ENCODE measurements around the gene POLR2F.

The POLR2F gene

DNA sequence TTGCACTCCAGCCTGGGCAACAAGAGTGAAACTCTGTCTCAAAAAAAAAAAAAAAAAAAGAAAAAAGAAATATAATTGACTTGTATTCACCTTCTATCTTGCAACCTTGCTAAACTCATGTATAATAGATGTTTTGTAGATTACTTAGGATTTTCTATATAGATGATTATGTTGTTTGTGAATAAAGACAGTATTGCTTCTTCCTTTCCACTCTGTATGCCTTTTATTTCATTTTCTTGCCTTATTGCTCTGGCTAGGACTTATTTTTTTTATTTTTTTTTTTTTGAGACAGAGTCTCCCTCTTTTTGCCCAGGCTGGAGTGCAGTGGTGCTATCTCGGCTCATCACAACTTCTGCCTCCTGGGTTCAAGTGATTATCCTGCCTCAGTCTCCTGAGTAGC is 60.6 kb downstream of the POLR2F start:
- TF ChIP-seq, protein P1, sequence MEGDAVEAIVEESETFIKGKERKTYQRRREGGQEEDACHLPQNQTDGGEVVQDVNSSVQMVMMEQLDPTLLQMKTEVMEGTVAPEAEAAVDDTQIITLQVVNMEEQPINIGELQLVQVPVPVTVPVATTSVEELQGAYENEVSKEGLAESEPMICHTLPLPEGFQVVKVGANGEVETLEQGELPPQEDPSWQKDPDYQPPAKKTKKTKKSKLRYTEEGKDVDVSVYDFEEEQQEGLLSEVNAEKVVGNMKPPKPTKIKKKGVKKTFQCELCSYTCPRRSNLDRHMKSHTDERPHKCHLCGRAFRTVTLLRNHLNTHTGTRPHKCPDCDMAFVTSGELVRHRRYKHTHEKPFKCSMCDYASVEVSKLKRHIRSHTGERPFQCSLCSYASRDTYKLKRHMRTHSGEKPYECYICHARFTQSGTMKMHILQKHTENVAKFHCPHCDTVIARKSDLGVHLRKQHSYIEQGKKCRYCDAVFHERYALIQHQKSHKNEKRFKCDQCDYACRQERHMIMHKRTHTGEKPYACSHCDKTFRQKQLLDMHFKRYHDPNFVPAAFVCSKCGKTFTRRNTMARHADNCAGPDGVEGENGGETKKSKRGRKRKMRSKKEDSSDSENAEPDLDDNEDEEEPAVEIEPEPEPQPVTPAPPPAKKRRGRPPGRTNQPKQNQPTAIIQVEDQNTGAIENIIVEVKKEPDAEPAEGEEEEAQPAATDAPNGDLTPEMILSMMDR (IDR thresholded peaks at IDR 0.05; ENCODE audit: borderline replicate concordance, control extremely low read depth, extremely low read depth, insufficient read depth, missing control alignments): no peak
- in situ Hi-C loops (cut with MboI; ENCODE audit: low sequenced_read_pairs, unreplicated experiment): no loop called here

DNA sequence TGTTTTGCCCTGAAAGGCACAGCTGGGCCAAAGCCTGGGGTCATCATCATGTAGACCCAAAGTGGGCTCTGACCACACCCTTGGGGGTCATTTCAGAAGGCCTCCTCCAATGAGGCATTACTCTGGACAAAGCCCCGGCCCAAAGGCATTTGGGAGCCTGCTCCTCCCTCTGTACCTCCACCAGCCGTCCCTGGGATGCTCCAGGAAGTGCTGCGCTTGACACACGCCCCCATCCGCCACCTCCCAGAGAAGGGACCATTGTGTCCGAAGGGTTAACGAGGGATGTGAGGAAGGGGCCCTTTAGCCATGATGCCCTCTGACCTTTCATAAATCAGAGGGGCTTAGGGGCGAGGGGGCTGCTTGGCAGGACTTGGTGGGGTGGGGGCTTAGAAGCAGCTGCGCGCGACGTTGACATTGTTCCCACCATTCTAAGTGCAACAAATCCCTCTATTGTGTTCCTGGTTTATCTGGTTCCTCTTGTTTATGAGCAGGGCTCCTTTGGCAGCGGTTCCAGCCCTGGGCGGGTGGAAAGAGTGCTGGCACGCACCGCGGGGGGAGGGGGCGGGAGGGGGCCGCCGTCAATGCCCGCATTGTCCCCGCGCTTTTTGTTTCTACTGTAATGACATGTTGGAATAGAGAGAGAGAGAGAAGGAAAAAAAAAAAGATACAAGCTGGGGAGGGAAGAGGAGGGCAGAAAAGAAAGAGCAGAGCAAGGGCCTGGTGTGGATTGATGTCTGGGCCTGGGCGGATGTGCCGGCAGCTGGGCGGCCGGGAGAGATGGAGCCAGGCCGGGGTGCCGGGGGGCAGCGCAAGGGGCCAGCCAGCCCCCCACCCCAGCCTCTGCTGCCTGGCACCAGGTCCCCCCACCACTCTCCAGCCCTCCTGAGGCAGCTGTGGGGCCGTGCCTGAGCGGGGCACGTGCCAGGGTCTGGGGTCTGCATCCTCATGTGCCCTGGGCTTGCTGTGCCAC is 63.0 kb downstream of the POLR2F start:
- TF ChIP-seq, protein P1 (IDR thresholded peaks at IDR 0.05; ENCODE audit: borderline replicate concordance, control extremely low read depth, extremely low read depth, insufficient read depth, missing control alignments): no peak
- no peak for DNase-seq (ENCODE audit: low spot score)

More for the DNA sequence above, 60.6 kb downstream of the POLR2F start:
- no peak for DNase-seq (ENCODE audit: low spot score)

DNA sequence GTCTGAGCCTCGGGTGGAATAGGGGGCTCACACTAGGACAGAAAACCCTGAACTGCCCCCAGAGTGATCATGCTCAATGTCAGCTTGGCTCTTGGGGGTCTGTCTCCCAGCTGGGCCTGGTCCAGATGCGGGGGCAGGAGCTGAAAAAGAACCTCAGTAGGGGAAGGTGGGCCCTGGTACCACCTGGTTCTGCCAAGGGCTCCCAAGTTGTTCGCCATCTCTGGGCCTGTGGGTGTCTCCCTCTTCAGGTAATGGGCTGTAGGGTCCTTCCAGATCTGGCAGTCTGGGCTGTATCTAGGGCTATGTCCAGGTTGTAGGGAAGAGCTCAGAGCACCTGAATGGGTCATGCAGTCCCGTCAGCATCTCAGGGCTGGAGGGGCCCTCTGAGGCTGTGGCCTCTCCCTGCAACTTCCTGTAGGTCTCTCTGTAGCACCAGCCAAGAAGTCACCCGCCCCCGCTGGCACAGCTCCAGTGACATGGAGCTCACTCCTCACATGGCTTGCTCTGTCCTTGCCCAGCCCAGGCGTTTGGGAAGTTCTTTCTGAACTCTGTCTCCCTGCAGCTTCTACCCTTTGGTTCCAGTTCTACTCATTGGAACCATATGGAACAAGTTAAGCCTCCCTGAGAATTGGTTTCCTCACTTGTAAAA is 63.9 kb downstream of the POLR2F start:
- in situ Hi-C loops (cut with MboI; ENCODE audit: low sequenced_read_pairs, unreplicated experiment): no loop called here
- TF ChIP-seq, protein P1 (IDR thresholded peaks at IDR 0.05; ENCODE audit: borderline replicate concordance, control extremely low read depth, extremely low read depth, insufficient read depth, missing control alignments): no peak
- DNase-seq (ENCODE audit: low spot score): no peak

More for the DNA sequence above, 63.0 kb downstream of the POLR2F start:
- in situ Hi-C loops (cut with MboI; ENCODE audit: low sequenced_read_pairs, unreplicated experiment): no loop called here

DNA sequence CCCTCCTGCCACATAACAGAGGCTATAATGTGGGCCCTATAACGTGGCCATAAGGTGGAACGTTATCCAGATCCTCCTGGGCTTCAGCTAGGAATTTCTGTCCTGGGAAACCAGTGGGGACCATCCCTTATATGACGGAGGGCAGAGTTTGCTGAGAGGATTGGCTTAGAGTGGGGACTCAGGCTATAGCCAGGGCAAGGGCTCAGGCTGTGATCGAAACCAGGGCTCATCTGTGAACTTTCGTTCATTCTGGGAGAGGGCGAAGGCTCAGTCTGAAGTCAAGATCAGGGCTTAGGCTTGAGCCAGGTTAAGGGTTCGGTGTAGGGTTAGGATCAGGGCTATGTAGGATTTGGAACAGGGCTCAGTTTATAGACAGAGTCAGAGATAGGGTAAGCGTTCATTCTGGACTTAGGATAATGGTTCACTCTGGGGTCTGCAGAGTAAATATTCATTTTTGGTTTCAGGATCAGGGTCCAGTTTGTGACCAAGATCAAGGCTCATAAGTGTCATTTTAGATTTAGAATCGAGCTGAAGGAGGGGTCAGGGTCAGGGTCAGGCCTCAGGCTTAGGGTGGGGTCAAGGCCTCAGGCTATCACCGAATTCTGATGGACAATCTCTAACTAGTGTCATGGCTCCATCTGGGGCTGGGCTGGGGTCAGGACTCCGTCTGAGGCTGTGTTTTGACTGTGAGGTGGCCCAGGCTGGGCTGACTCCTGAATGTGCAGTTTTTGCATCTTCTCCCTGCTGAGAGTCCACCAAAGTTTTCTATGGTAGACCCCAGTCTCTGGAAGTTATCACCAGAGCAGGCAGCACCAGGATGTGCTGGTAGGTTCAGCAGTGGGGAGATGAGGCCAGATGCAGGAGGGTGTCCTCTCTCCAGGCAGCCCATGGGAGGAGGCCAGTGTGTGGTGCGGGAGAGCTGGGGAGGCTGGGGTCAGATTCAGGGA is 64.7 kb downstream of the POLR2F start:
- no peak for DNase-seq (ENCODE audit: low spot score)
- TF ChIP-seq, protein P1 (IDR thresholded peaks at IDR 0.05; ENCODE audit: borderline replicate concordance, control extremely low read depth, extremely low read depth, insufficient read depth, missing control alignments): no peak
- in situ Hi-C loops (cut with MboI; ENCODE audit: low sequenced_read_pairs, unreplicated experiment): no loop called here

Data from GM13976 (cell line).